Testis (tissue), 2 donors: Measurements from ENCODE around the gene ABCG8.

ENCODE experiments used
- POLR2A ChIP-seq: fragments of 450-650 bp; IDR thresholded peaks from one replicate; pipeline ENCODE4 v1.6.1; 2017; ENCODE audit warnings: antibody characterized with exemption, mild to moderate bottlenecking, moderate library complexity
- TF ChIP-seq, protein P1 (sequence below), 3 experiments: fragments of 450-650 bp in 2 of 3; fragments of 200-600 bp in 1 of 3; sonication (generic) in 1 of 3; IDR thresholded peaks; one replicate each; pipeline ENCODE4 v1.5.1; 2016 to 2019; ENCODE audit warnings: antibody characterized with exemption in 3 of 3, mild to moderate bottlenecking in 2 of 3, moderate library complexity in 1 of 3

DNA sequence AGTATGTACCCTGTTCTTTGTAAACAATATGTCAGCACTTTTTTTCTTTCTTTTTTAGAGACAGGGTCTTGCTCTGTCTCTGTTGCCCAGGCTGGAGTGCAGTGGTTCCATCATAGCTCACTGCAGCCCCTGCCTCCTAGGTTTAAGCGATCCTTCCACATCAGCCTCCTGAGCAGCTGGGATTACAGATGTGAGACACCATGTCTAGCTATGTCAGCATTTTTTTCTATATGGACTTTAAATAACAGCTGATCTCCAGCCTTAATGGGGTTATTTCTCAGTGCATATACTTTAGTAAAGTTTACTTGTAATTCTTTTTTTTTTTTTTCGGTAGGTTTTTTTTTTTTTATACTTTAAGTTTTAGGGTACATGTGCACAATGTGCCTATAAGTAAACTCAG is 26.8 kb upstream of the ABCG8 start:
- TF ChIP-seq, protein P1, sequence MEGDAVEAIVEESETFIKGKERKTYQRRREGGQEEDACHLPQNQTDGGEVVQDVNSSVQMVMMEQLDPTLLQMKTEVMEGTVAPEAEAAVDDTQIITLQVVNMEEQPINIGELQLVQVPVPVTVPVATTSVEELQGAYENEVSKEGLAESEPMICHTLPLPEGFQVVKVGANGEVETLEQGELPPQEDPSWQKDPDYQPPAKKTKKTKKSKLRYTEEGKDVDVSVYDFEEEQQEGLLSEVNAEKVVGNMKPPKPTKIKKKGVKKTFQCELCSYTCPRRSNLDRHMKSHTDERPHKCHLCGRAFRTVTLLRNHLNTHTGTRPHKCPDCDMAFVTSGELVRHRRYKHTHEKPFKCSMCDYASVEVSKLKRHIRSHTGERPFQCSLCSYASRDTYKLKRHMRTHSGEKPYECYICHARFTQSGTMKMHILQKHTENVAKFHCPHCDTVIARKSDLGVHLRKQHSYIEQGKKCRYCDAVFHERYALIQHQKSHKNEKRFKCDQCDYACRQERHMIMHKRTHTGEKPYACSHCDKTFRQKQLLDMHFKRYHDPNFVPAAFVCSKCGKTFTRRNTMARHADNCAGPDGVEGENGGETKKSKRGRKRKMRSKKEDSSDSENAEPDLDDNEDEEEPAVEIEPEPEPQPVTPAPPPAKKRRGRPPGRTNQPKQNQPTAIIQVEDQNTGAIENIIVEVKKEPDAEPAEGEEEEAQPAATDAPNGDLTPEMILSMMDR (IDR thresholded peaks at IDR 0.05): no peak
- TF ChIP-seq POLR2A: no peak
